ENCODE data around the gene CAMSAP3.
A peak's percentile ranks its signal among the peaks of the same experiment; 100 is the strongest.

The CAMSAP3 gene

DNA sequence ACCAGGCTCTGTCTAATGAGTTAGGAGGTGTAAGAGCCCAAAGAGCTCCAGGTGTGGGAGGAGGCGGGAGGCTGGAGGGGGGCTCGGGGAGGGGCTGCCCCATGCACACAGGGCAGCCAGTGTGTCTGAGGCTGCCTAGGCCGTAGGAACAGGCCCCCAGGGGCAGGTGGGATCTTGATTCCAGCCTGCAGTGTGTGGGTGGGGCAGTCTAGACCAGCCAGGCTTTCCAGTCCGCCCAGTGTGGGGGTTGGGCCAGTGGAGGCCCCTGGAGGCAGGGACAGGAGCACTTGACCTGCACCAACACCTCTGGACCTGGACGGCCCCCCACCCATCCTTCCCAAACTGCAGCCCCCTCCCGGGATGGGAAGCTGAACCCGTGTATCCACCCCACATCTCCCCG, 5.4 kb upstream of the CAMSAP3 start:
- Histone ChIP-seq H3K4me2 (ENCODE audit: low read length) (no peak overlapping the region), H3K4me3 (ENCODE audit: low read length) (no peak overlapping the region), H2AFZ (ENCODE audit: low read depth, low read length) (no peak overlapping the region), H3K4me1 (ENCODE audit: low read length) (no peaks in the 10 kb centered on the region), H3K27ac (ENCODE audit: low read length) (no peak overlapping the region), H4K20me1 (ENCODE audit: insufficient read depth, low read length) (no peaks in the 10 kb centered on the region), H3K27me3 (ENCODE audit: low read depth, low read length) (peaks cover 2% of the 10 kb centered on the region), H3K9me3 (ENCODE audit: insufficient read depth, low read length) (no peaks in the 10 kb centered on the region), H3K9ac (ENCODE audit: low read length) (no peak overlapping the region), H3K36me3 (replicated peaks; ENCODE audit: low read depth, low read length) (no peaks in the 10 kb centered on the region), H3K79me2 (ENCODE audit: low read length) (no peaks in the 10 kb centered on the region)
- TF ChIP-seq EZH2phosphoT487 (IDR thresholded peaks at IDR 0.05; ENCODE audit: low read depth) (no peak), CTCF (IDR thresholded peaks at IDR 0.05; ENCODE audit: low read depth, low read length) (no peak)

GRCh38 chr19:7596211-7596937, 711 bp downstream of the CAMSAP3 start:
- Histone ChIP-seq H3K27ac (ENCODE audit: low read length) (no peak overlapping the region), H3K79me2 (ENCODE audit: low read length) (no peaks in the 10 kb centered on the region), H3K27me3 (ENCODE audit: low read depth, low read length) (peaks cover 4% of the 10 kb centered on the region), H3K4me3 (ENCODE audit: low read length) (peak overlapping the region; percentile 74), H3K9me3 (ENCODE audit: insufficient read depth, low read length) (no peaks in the 10 kb centered on the region), H3K9ac (ENCODE audit: low read length) (peak overlapping the region; percentile 36; the same call in 1 of the 2 replicates), H3K36me3 (replicated peaks; ENCODE audit: low read depth, low read length) (no peaks in the 10 kb centered on the region), H3K4me2 (ENCODE audit: low read length) (peak overlapping the region; percentile 75), H3K4me1 (ENCODE audit: low read length) (no peaks in the 10 kb centered on the region), H4K20me1 (ENCODE audit: insufficient read depth, low read length) (no peaks in the 10 kb centered on the region), H2AFZ (ENCODE audit: low read depth, low read length) (no peak overlapping the region)
- TF ChIP-seq EZH2phosphoT487 (IDR thresholded peaks at IDR 0.05; ENCODE audit: low read depth), result no peak

DNA sequence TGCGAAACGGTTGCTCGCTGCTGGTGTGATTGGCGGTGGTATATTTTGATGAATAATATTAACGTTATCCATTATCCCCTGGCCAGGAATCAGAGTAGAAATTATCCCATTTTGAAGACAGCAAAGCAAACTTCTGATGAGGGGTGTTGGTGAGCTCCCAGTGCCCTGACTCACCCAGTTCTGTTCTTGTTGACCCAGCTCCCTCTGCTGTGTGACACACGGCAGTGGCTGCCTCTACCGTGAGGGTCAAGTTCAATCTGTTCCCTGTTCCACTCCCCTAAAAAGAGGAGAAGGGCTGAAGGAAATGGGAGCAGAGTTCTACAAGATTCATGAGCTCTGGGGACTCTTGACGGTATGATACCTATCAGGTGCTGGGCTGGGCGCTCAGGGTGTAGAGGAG, 2.0 kb downstream of the CAMSAP3 start:
- H3K4me2 ChIP-seq (ENCODE audit: low read length), result no peak overlapping the region
- no peak overlapping the region for H3K9ac ChIP-seq (ENCODE audit: low read length)
- H3K27ac ChIP-seq (ENCODE audit: low read length), result no peak overlapping the region
- no peaks in the 10 kb centered on the region for H3K4me1 ChIP-seq (ENCODE audit: low read length)
- no peak overlapping the region for H2AFZ ChIP-seq (ENCODE audit: low read depth, low read length)
- peaks cover 4% of the 10 kb centered on the region for H3K27me3 ChIP-seq (ENCODE audit: low read depth, low read length)
- no peaks in the 10 kb centered on the region for H3K9me3 ChIP-seq (ENCODE audit: insufficient read depth, low read length)
- H3K36me3 ChIP-seq (replicated peaks; ENCODE audit: low read depth, low read length), result no peaks in the 10 kb centered on the region
- TF ChIP-seq EZH2phosphoT487 (IDR thresholded peaks at IDR 0.05; ENCODE audit: low read depth), result no peak
- TF ChIP-seq CTCF (IDR thresholded peaks at IDR 0.05; ENCODE audit: low read depth, low read length), result no peak
- no peak overlapping the region for H3K4me3 ChIP-seq (ENCODE audit: low read length)
- H3K79me2 ChIP-seq (ENCODE audit: low read length), result no peaks in the 10 kb centered on the region
- no peaks in the 10 kb centered on the region for H4K20me1 ChIP-seq (ENCODE audit: insufficient read depth, low read length)

GRCh38 chr19:7598180-7598579, 2.5 kb downstream of the CAMSAP3 start:
- Histone ChIP-seq H3K27ac (ENCODE audit: low read length) (no peak overlapping the region), H3K4me1 (ENCODE audit: low read length) (no peaks in the 10 kb centered on the region), H3K79me2 (ENCODE audit: low read length) (no peaks in the 10 kb centered on the region), H4K20me1 (ENCODE audit: insufficient read depth, low read length) (no peaks in the 10 kb centered on the region), H3K36me3 (replicated peaks; ENCODE audit: low read depth, low read length) (no peaks in the 10 kb centered on the region), H3K9ac (ENCODE audit: low read length) (no peak overlapping the region), H3K4me3 (ENCODE audit: low read length) (no peak overlapping the region), H3K9me3 (ENCODE audit: insufficient read depth, low read length) (no peaks in the 10 kb centered on the region), H3K27me3 (ENCODE audit: low read depth, low read length) (peaks cover 4% of the 10 kb centered on the region), H2AFZ (ENCODE audit: low read depth, low read length) (no peak overlapping the region), H3K4me2 (ENCODE audit: low read length) (no peak overlapping the region)
- TF ChIP-seq CTCF (IDR thresholded peaks at IDR 0.05; ENCODE audit: low read depth, low read length), result no peak
- no peak for TF ChIP-seq EZH2phosphoT487 (IDR thresholded peaks at IDR 0.05; ENCODE audit: low read depth)
